Measurements from ENCODE around the gene TSSC4. TPM values are rescaled to one million over a fixed set of nuclear protein-coding genes. Genes with fewer than 3 reads are reported as not detected.

Gene TSSC4
- total and polyA plus RNA-seq, 2 of the 13 experiments (the other 11 are each of a cell fraction or from before 2014, with no cell fraction given): 16.2 to 58.6 TPM

- POLR2A ChIA-PET: no interaction called here
Measured at GRCh38 chr11:2433106-2433925, 32.8 kb downstream of the TSSC4 start.

GRCh38 chr11:2434008-2434407 lies 33.5 kb downstream of the TSSC4 start:
- DNase-seq (ENCODE audit: low spot score): no peak
- H3K4me2 ChIP-seq (ENCODE audit: low read depth, low read length): no peak overlapping the region
- H3K4me1 ChIP-seq (ENCODE audit: insufficient read depth, low read length): no peaks in the 10 kb centered on the region
- H3K9ac ChIP-seq (ENCODE audit: insufficient read depth, low read depth, low read length): no peak overlapping the region
- no peak for ATAC-seq
- BruUV-seq (replicated peaks): no TSS peak
- no peaks in the 10 kb centered on the region for H3K9me3 ChIP-seq (ENCODE audit: low read length)
- no peak overlapping the region for H3K4me3 ChIP-seq (replicated peaks in 1 of 3; ENCODE audit: insufficient read depth in 1 of 3, low read depth in 2 of 3, low read length in 3 of 3)
- peaks cover 10 to 62% of the 10 kb centered on the region in 2 experiments; a peak in 4 of 5 replicates for H3K27me3 ChIP-seq (ENCODE audit: control insufficient read depth in 1 of 2, insufficient read depth in 2 of 2, low read length in 2 of 2)
- POLR2A ChIA-PET: no interaction called here
- H3K79me2 ChIP-seq (ENCODE audit: insufficient read depth, low read length): no peaks in the 10 kb centered on the region
- intact Hi-C loops (cut with micrococcal nuclease; ENCODE audit: unreplicated experiment) (no loop called here), in situ Hi-C loops (cut with HindIII; ENCODE audit: extremely low pct_ligation_motif_present, low pct_unique_long_range_greater_than_20kb) (loop anchor here (5.0 kb wide), 1 partner anchor 463 kb away; no protein-coding TSS in a partner anchor)
- TF ChIP-seq NONO (IDR thresholded peaks at IDR 0.05): 0 out of 2 replicates have a peak, but pooled peaks have one; percentile 3
- TF ChIP-seq NONO (CRISPR knock-in tag; conservative IDR thresholded peaks at IDR 0.05): no peak
- TF ChIP-seq MNT (IDR thresholded peaks at IDR 0.05): peak; percentile 59
- TF ChIP-seq EEA1 (CRISPR knock-in tag; IDR thresholded peaks at IDR 0.05; ENCODE audit: borderline replicate concordance): no peak
- FAIRE-seq: no peak
- no peaks in the 10 kb centered on the region for H4K20me1 ChIP-seq (ENCODE audit: insufficient read depth, low read length)
- 29% methylated on average over 8 of the region's 8 CpGs for WGBS (ENCODE audit: low lambda C conversion rate)
- CTCF ChIA-PET (ENCODE audit: low intra/inter-chr PET ratio, low total read pairs): no interaction called here
- H3K36me3 ChIP-seq (replicated peaks in 1 of 2; ENCODE audit: control insufficient read depth in 1 of 2, insufficient read depth in 2 of 2, low read length in 2 of 2): no peaks in the 10 kb centered on the region
- no peak overlapping the region for H3K27ac ChIP-seq (ENCODE audit: extremely low read length, insufficient read depth, low read length)
- H2AFZ ChIP-seq (ENCODE audit: low read length): no peak overlapping the region

More at GRCh38 chr11:2433106-2433925, 32.8 kb downstream of the TSSC4 start:
- ATAC-seq (no peak), DNase-seq (ENCODE audit: low spot score) (no peak), FAIRE-seq (no peak)
- Histone ChIP-seq H3K4me3 (replicated peaks in 1 of 3; ENCODE audit: insufficient read depth in 1 of 3, low read depth in 2 of 3, low read length in 3 of 3) (no peak overlapping the region), H3K9me3 (ENCODE audit: low read length) (no peaks in the 10 kb centered on the region), H3K36me3 (replicated peaks in 1 of 2; ENCODE audit: control insufficient read depth in 1 of 2, insufficient read depth in 2 of 2, low read length in 2 of 2) (no peaks in the 10 kb centered on the region), H3K4me1 (ENCODE audit: insufficient read depth, low read length) (no peaks in the 10 kb centered on the region), H3K27me3 (ENCODE audit: control insufficient read depth in 1 of 2, insufficient read depth in 2 of 2, low read length in 2 of 2) (peaks cover 10 to 61% of the 10 kb centered on the region in 2 experiments; a peak in 4 of 5 replicates), H3K79me2 (ENCODE audit: insufficient read depth, low read length) (no peaks in the 10 kb centered on the region), H2AFZ (ENCODE audit: low read length) (no peak overlapping the region), H3K4me2 (ENCODE audit: low read depth, low read length) (no peak overlapping the region), H3K9ac (ENCODE audit: insufficient read depth, low read depth, low read length) (no peak overlapping the region), H4K20me1 (ENCODE audit: insufficient read depth, low read length) (no peaks in the 10 kb centered on the region), H3K27ac (ENCODE audit: extremely low read length, insufficient read depth, low read length) (no peak overlapping the region)
- no TSS peak for BruUV-seq (replicated peaks)
- in situ Hi-C loops (cut with HindIII; ENCODE audit: extremely low pct_ligation_motif_present, low pct_unique_long_range_greater_than_20kb) (loop anchor here (5.0 kb wide), 1 partner anchor 464 kb away; no protein-coding TSS in a partner anchor), intact Hi-C loops (cut with micrococcal nuclease; ENCODE audit: unreplicated experiment) (no loop called here)
- WGBS (ENCODE audit: low lambda C conversion rate): 28% methylated on average over 5 of the region's 22 CpGs
- 0 out of 2 replicates have a peak, but pooled peaks have one; percentile 7 for TF ChIP-seq GABPA (IDR thresholded peaks at IDR 0.05; ENCODE audit: low read depth, low read length)
- no peak for TF ChIP-seq GABPA (CRISPR knock-in tag; IDR thresholded peaks at IDR 0.05; ENCODE audit: low read depth)
- no peak for TF ChIP-seq SIX1 (CRISPR knock-in tag; IDR thresholded peaks at IDR 0.05; ENCODE audit: borderline replicate concordance)
- CTCF ChIA-PET (ENCODE audit: low intra/inter-chr PET ratio, low total read pairs): no interaction called here

Data from HepG2 (cell line).